HG02970 (cell line): ENCODE data around the gene PRPS1L1.

ENCODE experiments used
- ATAC-seq: cut with Tn5 transposase; IDR thresholded peaks from one replicate; pipeline ENCODE4 v1.9.1; 2021; ENCODE audit warnings: mild to moderate bottlenecking, moderate library complexity, moderate number of reproducible peaks; ENCODE audit not compliant: unreplicated experiment, low FRiP score

PRPS1L1 gene

DNA sequence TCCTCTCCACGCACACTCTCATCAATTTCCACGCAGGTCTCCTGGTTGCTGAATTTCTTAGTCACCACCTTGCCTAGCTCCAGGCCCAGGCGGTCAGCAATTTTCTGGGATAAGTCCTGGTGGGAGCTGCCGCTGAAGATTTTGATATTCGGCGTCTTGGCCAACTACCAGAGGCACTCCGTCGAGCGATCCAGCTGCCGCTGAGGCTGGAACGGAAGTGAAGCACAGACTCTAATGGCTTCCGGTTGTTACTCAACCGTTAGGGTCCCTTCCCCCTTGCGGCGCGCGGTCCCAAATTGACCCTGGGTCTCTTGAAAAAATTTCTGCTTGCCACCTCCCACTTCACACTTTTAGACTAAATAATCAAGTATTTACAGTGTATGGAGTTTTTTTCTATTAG, at the start of gene PRPS1L1:
Gene PRPS1L1 (minus strand): TSS at position 219 of the 400 bp plus-strand sequence.
- no peak for ATAC-seq

DNA sequence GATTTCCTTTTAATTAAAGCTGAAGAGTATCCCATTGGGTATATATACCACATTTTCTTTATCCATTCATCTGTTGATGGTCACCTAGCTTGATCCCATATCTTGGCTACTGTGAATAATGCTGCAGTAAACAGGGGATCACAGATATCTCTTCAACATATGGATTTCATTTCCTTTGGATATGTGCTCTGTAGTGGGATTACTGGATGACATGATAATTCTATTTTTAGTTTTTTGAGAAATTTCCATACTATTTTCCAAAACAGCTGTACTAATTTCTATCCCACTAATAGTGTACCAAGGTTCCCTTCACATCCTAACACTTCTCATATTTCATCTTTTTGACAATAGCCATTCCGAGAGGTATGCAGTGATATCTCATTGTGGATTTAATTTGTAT, 48.8 kb upstream of the PRPS1L1 start:
- no peak for ATAC-seq

DNA sequence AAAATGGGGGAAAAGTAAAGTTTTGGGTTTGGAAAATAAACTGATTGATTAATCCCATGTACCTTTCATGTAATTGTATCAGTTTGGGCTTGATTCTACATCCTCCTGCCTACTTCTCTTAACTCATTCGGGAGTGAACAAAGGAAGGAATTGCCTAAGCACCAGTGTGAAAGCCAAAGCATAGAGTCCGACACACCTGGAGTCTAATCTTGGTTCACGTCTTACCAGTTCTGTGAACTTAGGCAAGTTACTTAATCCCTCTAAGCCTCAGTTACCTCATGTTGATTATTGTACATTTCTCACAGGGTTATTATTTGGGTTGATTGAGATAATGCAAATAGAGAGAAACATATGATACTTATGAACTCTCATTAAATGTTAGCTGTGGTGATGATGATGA, 41.1 kb upstream of the PRPS1L1 start:
- no peak for ATAC-seq

DNA sequence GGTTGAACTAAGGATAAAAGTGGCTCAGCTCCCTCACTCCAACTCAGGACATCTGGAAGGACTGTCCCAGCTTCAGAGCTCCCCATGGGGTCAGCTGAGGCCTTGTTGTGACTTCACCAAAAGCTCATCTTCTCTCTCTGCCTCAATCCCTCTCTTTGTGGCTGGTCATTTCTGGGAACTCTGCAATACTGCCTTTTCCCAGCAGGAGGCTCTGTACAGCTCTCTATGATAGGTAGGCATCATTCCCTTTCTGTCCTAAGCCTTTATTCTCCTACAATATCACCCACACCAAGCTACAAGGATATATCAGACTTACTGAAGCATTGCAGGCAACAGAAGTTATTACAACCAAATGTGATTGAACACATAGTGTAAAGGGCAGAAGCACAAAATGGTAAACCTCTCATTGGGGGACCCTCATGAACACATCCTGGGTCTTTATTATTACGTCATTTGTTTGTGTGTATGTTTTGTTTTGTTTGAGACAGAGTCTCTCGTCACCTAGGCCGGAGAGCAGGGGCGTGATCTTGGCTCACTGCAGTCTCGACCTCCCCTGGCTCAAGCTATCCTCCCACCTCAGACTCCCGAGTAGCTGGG, 36.7 kb upstream of the PRPS1L1 start:
- no peak for ATAC-seq

DNA sequence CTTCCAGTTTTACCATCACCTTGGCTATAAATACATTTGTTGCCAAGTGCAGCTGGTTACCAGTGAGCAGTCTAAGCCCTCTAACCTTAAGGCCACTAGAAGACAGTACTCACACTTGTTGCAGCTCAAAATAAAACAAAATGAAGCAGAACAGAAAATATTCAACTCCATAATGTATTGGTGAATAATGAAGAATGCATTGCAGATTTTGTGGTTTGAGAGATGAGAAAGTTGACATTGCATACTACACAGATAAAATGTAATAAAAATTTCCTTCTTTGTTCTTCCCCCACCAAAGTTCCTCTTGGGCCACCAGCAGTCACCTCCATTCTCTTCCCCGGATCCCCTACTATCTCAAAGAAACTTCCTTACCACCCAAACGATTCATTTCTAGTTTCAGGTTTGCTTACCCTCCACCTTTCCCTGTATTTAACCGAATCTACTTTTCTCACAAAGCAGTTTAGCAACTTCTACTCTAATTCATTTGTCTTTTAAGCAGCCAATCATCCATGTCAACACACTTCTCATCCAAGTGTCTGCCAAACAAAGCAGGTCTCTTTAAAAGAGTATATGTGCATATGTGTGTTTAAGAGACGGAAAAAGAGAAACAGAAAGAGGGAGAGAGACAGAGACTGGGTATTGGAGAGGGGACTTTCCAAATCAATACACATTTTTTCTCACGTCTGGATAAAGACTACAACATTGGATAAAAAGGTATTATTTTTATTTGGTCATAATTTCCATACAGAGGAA, 35.7 kb upstream of the PRPS1L1 start:
- ATAC-seq, result no peak

DNA sequence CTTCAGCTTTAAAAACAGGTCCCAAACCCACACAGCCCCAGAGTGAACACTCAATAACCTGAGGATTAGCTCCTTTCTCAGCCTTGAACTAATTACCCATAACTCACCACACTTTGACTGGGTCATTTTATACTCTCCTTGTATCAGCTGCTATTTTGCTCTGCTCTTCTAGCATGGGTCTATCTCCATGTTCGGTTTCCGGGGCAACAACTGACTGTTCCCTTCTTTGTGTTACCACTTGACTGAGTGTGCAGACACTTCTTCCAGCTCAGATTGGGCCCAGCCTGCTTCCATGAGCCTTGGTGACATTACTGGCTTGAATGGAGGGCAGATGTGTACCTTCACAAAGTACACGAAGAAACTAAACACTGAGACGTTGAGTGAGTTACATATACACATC, 31.5 kb upstream of the PRPS1L1 start:
- ATAC-seq, result no peak

DNA sequence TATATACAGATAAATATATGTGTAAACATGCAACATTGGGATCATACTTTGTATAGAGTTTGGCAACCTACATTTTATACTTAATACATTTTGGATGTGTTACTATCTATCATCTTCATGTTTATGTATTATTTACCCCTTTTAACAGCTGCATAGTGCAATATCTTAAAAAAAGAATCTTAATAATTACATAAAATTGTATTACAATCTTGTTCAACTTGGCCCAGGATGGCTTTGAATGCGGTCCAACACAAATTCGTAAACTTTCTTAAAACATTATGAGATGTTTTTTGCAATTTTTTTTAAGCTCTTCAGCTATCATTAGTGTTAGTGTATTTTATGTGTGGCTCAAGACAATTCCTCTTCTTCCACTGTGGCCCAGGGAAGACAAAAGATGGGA, 26.3 kb upstream of the PRPS1L1 start:
- ATAC-seq, result no peak

DNA sequence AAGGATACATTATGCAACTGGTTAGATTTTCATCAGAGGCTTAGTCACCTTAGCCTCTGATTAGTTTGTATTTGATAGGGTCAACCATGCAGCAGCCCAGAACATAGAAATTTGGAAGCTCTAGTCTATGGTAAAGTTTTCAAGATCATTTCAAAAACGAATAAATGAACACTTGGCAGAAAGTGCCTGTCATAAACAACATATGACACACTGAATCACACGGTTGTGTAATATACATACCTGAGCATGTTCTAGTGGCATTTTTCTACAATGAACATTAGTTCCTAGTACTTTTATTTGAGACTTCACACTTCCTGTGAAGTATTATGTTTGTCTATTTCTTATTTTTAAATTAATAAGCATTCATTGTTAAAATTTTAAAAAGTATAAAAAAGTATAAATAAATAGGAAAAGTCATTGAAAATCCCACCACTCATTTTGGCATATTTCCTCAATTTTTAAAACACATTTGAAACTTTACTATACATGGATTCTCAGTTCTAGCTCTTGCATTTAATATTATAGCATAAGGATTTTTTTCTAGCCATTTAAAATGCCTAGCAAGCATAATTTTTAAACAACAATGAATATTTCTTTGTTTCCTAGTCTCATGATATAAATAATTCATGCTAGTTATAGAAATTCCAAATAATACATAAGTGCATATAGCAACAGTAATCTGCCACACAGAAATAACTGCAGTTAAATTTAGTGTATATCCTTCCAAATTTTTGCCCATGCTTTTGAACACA, 25.7 kb upstream of the PRPS1L1 start:
- ATAC-seq, result no peak

DNA sequence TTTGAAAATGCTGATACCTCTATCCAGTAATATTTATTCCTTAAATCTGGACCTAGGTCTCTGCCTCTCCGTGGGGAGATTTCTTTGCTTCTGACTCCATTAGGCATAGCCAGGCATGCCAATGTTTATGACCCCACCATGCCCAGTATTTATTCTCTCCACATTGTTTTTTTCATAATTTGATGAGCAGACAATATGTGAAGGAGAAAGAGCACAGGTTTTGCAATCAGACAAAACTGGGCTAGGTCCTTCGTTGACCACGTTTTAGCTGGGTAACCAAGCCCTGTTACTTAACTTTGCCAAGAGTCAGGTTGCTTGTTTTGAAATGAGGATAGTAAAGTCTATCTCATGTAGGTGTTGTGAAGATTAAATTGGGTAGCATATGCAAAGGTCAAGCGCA, 21.6 kb upstream of the PRPS1L1 start:
- ATAC-seq, result no peak

DNA sequence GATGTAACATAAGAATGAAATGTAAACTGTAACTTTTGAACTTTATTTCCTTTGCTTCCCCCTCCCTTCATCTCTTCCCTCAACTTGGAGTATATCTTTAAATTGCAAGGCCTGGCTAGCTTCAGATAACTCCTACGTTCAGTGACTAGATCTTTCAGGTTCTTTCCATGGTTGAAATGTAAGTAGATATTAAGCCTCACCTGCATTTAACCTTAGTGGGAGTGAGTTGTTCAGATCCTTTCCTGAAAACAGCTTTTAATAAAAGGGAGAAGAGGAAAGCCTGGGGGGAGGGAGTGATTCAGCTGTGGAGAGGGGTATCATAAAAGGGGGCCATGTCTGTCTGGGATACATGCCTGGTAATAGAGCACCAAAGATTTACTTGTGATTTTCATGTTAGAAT, 19.0 kb upstream of the PRPS1L1 start:
- ATAC-seq, result no peak

DNA sequence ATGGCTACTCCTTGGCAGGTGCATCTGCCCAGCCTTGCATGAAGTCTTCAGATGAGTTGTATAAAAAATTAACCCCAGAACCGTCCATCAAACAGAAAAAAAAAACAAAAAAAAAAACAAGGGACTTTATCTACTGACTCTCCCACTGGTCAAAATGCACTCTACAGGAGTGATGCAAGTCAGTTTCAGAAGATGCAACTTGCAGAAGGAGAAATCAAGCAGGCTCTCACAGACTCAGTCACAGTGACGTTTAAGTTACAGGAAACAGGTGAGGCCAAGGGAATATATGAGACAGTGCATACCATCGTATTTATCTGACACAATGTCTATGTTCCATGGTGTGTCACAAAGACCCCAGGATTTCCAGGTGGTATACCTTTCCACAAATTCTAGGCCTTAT, 17.5 kb upstream of the PRPS1L1 start:
- no peak for ATAC-seq

DNA sequence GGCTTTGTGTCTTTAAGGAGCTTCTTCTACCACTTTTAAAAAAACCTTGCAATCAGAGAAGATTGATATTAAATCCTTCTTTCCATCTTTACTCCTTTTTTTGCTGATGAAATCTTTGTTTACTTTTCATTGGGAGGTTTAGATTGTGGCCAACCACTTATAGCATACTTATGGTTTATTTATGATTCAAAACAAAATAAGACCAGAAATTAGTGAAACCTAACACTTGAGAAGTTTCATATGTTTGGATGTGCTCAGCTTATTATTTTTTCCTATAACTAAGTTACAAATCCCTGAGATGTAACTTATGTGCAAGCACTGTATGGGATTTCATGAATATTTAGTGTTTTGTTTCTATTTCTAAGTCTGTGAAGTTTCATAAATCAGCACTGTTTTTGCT, 13.5 kb upstream of the PRPS1L1 start:
- ATAC-seq, result no peak

DNA sequence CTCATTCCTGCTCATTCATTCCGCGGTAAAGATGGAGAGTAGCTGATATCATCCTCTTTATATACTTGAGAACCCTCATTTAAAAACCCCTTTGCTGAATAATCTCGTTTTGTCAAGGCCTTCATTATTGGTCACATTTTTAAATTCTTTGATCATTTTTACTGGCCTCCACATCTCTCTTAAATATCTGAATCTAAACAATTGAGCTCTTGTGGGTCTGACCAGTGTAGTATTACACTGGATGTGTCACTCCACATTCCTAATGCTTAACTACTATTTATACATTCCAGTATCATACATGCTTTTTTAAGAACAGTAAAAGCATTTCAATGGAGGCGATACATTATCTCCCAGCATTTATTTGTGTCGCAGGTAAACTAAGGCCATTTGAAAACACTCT, 12.6 kb upstream of the PRPS1L1 start:
- ATAC-seq, result no peak

DNA sequence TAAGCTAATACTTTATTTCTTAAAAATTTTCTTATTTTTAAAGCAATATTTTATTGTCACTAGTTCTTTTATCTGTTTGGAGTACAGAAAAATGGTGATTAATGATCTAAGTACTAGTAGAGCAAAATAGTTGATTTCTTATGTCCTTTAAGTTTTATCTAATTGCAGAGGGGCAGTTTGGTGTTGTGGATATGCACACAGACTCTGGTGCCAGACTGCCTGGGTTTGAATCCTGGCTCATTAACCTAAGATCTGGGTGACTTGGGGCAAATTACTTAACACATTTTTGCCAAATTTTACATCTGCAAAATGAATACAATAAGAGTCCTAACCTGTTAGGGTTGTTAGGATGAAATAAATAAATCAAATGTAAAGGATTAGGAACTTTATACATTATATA, 10.7 kb upstream of the PRPS1L1 start:
- ATAC-seq, result no peak

DNA sequence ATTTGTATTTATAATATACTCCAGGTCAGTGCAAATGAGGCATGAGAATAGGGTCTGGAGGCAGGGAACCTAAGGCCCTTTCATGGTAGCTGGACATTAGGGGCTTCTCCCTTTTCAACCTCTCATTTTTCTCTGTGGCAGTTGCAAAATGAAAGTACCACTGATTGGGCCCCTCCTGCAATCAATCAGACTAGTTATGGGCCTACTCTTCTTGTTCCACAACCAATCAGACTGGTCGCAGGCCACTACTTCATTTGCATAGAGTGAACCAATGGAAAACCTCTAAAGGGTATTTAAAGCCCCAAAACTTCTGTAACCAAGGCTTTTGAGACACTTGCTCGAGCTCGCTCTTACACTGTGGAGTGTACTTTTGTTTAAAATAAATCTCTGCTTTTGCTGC, 10.0 kb upstream of the PRPS1L1 start:
- ATAC-seq, result no peak

DNA sequence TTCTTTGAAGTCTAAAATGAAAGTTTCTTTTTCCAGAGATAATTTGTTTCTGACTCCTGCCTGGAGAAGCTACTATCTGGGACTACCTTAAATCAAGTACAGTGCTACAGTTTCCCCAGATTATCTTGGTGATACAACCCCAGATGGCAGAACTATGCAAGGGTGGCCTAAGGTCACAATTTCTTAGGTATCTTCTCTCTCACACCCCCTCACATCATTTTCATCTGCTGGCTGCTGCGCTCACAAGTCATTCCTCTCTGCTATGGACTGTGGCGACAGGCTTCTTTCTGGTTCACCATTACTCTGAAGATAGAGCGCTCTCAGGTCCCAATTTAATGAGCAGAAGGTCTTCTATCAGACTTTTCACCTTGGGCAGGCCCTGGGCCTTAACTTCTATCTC, 9.1 kb upstream of the PRPS1L1 start:
- ATAC-seq, result no peak

DNA sequence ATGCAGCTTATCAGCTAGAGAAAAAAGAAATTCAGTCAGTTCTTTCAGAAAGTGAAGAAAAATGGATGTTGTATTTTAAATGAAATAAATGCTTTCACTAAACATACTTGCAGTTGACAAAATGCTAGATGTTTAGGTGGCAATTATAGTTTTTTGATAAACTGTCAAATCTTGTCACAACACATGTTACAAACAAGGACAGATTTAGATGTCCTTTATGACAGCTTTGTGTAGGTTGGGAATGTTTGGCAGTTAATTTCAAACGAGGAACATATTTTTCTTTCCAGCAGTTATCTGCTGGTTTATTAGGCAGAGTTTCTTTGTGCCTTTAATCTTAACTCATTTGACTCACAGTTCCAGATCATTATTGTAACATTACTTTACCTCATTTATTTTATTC, 3.1 kb upstream of the PRPS1L1 start:
- no peak for ATAC-seq

DNA sequence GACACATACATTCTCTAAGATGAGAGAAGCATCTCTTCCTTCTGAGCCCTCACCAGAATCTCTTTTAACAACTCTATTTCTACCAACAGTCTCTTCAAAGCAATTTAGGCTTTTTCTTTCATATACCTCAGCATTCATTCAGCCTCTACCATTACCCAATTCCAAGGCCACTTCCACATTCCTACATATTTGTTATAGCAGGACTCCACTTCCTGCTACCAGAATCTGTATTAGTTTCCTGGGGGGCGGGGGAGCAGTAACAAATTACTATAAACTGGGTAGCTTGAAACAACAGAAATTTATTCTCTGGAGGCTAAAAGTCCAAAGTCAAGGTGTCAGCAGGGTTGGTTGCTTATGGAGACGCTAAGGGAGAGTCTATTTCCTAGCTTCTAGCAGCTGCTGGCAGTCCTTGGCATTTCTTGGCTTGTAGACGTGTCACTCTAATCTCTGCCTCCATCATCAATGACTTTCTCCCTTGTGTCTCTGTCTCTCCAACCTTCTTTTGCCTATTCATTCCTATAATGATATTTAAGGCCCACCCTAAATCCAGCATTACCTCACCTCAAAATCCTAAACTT, 7.4 kb downstream of the PRPS1L1 start:
- no peak for ATAC-seq

DNA sequence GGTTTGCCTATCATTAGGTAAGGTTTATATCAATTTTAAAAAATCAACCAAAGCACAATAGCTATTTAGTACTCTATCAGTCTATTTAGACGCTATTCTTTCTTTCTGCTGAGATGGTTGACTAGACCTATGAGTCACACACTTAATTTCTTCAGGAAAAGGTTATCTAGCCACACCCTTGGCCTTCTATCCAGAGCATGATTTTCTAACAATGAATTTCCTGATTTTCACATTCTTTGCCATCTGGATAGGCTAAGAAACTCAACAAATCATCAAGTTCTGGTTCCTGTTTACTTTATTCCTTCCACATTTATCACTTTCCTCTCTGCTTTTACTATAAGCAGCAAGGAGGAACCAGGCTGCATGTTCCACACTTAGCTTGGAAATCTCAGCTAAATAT, 8.1 kb downstream of the PRPS1L1 start:
- no peak for ATAC-seq

DNA sequence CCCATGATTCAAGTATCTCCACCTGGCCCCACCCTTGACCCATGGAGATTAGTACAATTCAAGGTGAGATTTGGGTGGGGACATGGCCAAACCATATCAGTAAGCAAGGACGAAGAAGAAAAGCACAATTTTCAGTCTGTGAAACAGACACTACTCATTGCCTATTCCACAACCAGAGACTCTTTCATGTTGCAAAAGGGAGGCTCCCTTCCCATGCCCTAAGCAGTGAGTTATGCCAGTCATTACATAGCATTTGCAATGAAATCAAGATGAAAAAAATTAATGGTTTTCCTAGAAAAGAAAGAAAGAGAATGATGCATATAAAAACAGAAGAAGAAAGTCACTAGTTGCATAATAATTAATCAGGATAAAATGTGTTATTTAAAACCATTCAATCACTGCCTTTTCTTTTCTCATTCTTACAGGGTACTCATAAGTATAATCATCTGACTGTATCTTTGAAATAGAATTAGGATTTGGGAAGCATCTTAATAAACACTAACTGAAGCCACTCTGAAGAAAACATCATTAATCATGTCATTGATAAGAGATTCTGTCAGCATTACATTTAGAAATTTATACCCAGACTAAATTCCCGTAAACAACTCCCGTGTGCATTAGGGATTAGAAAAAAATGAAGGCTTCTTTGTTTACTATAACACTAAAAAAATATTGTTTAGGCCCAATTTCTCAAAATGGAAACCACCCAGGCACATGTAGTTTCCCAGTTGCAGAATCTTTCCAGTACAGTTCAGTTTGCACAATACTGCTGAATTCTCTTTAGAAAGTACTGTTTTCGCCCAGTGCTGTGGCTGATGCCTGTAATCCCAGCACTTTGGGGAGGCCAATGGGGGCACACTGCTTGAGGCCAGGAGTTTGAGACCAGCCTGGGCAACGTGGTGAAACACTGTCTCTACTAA, 9.1 kb downstream of the PRPS1L1 start:
- ATAC-seq, result no peak
